Endothelial cell of umbilical vein (primary cell): Measurements from ENCODE around the gene GPR68. TPM values are rescaled to one million over a fixed set of nuclear protein-coding genes. Genes with fewer than 3 reads are reported as not detected.

Experiments
- Bru-seq: library from RNA; stranded (reverse); fragments of 400-500 nt; gene quantifications from one replicate; lab custom pipeline; 2021; lab: Mats Ljungman, UMichigan
- BruChase-seq, 2 experiments: library from RNA; stranded (reverse); fragments of 400-500 nt; gene quantifications; one replicate each; lab custom pipeline; 2021; lab: Mats Ljungman, UMichigan
- BruUV-seq: library from RNA; stranded (reverse); fragments of 400-500 nt; replicated peaks from 2 replicates; lab custom pipeline; 2021; lab: Mats Ljungman, UMichigan
- CTCF ChIA-PET: fragments of 300-600, 350-600 bp; sonication (Branson Sonifier 250); formaldehyde crosslinking; loops from one replicate; lab custom pipeline; 2021; ENCODE audit warnings: antibody characterized with exemption, inconsistent platforms; lab: Charles Lee
- POLR2A ChIA-PET: fragments of 300-600, 350-600 bp; sonication (Branson Sonifier 250); formaldehyde crosslinking; loops from one replicate; lab custom pipeline; 2021; ENCODE audit warnings: antibody characterized with exemption, inconsistent platforms; lab: Charles Lee
- DNase-seq: peaks from one replicate; pipeline ENCODE4 v3.0.0-alpha.2; 2011; ENCODE audit warnings: low read depth, low spot score
- FAIRE-seq: peaks from 2 replicates; lab custom pipeline; 2011; peaks lifted over from hg19 to GRCh38; lab: Jason Lieb, UNC
- H2AFZ ChIP-seq: 2 replicates; pipeline ENCODE4 v1.6.0; 2012; ENCODE audit warnings: low read depth, low read length, control low read depth, inconsistent platforms
- H3K27ac ChIP-seq: 2 replicates; pipeline ENCODE4 v1.5.1; 2011; ENCODE audit warnings: low read depth, mild to moderate bottlenecking, control low read depth, low read length, moderate library complexity; ENCODE audit not compliant: insufficient read depth
- H3K27me3 ChIP-seq, 2 experiments: 2 replicates each; pipeline versions ENCODE4 v1.6.0 to v1.6.1; 2011; ENCODE audit warnings: low read length in 2 of 2, mixed read lengths in 1 of 2; ENCODE audit not compliant: control insufficient read depth in 2 of 2, insufficient read depth in 2 of 2
- H3K36me3 ChIP-seq, 2 experiments: 2 replicates in 1 of 2; 3 replicates in 1 of 2; pipeline ENCODE4 v1.5.1; 2011; ENCODE audit warnings: low read length in 2 of 2, mild to moderate bottlenecking in 1 of 2, moderate library complexity in 1 of 2; ENCODE audit not compliant: control insufficient read depth in 2 of 2, insufficient read depth in 2 of 2; ENCODE audit errors: extremely low read depth in 1 of 2
- H3K4me1 ChIP-seq: 3 replicates; pipeline ENCODE4 v1.5.1; 2011; ENCODE audit warnings: mild to moderate bottlenecking, low read length; ENCODE audit not compliant: control insufficient read depth, insufficient read depth; ENCODE audit errors: extremely low read depth
- H3K4me2 ChIP-seq: 2 replicates; pipeline ENCODE4 v1.6.1; 2011; ENCODE audit warnings: low read length, control low read depth, mixed read lengths; ENCODE audit not compliant: insufficient read depth
- H3K4me3 ChIP-seq, 3 experiments: fragments of 200-600 bp in 1 of 3; sonication (generic), shearing (Covaris generic) in 1 of 3; replicated peaks in 1 of 3; 2 replicates each; pipeline ENCODE4 v1.5.1; 2011 to 2016; ENCODE audit warnings: control low read depth in 3 of 3, low read length in 3 of 3, mild to moderate bottlenecking in 2 of 3, inconsistent platforms in 1 of 3, low read depth in 1 of 3, moderate library complexity in 1 of 3; ENCODE audit not compliant: insufficient read depth in 1 of 3
- H3K79me2 ChIP-seq: 2 replicates; pipeline ENCODE4 v1.6.0; 2012; ENCODE audit warnings: low read length, inconsistent platforms; ENCODE audit not compliant: control insufficient read depth, insufficient read depth
- H3K9ac ChIP-seq: replicated peaks from 2 replicates; pipeline ENCODE3; 2011; ENCODE audit warnings: low read length, control low read depth; ENCODE audit not compliant: insufficient read depth; ENCODE audit errors: extremely low read depth
- H3K9me1 ChIP-seq: replicated peaks from 3 replicates; pipeline ENCODE4 v1.6.0; 2011; ENCODE audit warnings: mild to moderate bottlenecking, low read length; ENCODE audit not compliant: control insufficient read depth, insufficient read depth; ENCODE audit errors: extremely low read depth
- H3K9me3 ChIP-seq: replicated peaks from 2 replicates; pipeline ENCODE4 v1.5.1; 2012; ENCODE audit warnings: low read length, inconsistent platforms; ENCODE audit not compliant: control insufficient read depth, insufficient read depth
- H4K20me1 ChIP-seq: replicated peaks from 2 replicates; pipeline ENCODE3; 2011; ENCODE audit warnings: mild to moderate bottlenecking, low read length; ENCODE audit not compliant: control insufficient read depth, insufficient read depth; ENCODE audit errors: extremely low read depth
- EZH2 ChIP-seq: IDR thresholded peaks from 2 replicates; pipeline ENCODE4 v1.6.1; 2012; ENCODE audit warnings: borderline replicate concordance, low read depth, mild to moderate bottlenecking, moderate library complexity, low read length, inconsistent platforms; ENCODE audit not compliant: severe bottlenecking
- dilution Hi-C: fragments of 300-500 bp; cut with MboI; formaldehyde crosslinking; loops from one replicate; pipeline ENCODE4 v1.15.0; 2019; ENCODE audit warnings: low sequenced_read_pairs; ENCODE audit not compliant: extremely low pct_ligation_motif_present
- intact Hi-C: fragments of 100-400 bp; cut with micrococcal nuclease; formaldehyde crosslinking; loops from one replicate; pipeline ENCODE4 v1.10.0; 2022
- long read RNA-seq: library from polyadenylated mRNA; stranded (forward); transcript quantifications from one replicate; pipeline ENCODE4 v2.0.0, GENCODE V29; 2021
- polyA minus RNA-seq, 3 experiments: library from RNA; depleted of rRNA, polyadenylated mRNA; stranded (reverse); fragments of >200 nt; gene quantifications; 1 replicate in 1 of 3; 2 replicates in 2 of 3; pipeline ENCODE4 v1.2.3, GENCODE V29; 2011
- polyA plus RNA-seq, 4 experiments: library from polyadenylated mRNA; depleted of rRNA in 3 of 4; stranded (reverse) in 3 of 4; unstranded in 1 of 4; fragments of >200 nt; gene quantifications; 2 replicates each; pipeline versions ENCODE4 v1.2.1 to v1.2.3, GENCODE V29; 2011 to 2012; ENCODE audit warnings: missing spikeins in 1 of 4
- total RNA-seq: library from RNA; stranded (reverse); gene quantifications from 2 replicates; pipeline ENCODE4 v1.2.3, GENCODE V29; 2021
- TF ChIP-seq, protein P1 (sequence below), 2 donors: IDR thresholded peaks; 1 replicate in 1 of 2; 2 replicates in 1 of 2; pipeline ENCODE4 v1.5.1; 2011; ENCODE audit warnings: low read length in 2 of 2, mild to moderate bottlenecking in 2 of 2, moderate library complexity in 2 of 2, control low read depth in 1 of 2, inconsistent platforms in 1 of 2, low read depth in 1 of 2; ENCODE audit not compliant: insufficient read depth in 1 of 2; ENCODE audit errors: extremely low read depth in 1 of 2

GPR68 gene, protein sequence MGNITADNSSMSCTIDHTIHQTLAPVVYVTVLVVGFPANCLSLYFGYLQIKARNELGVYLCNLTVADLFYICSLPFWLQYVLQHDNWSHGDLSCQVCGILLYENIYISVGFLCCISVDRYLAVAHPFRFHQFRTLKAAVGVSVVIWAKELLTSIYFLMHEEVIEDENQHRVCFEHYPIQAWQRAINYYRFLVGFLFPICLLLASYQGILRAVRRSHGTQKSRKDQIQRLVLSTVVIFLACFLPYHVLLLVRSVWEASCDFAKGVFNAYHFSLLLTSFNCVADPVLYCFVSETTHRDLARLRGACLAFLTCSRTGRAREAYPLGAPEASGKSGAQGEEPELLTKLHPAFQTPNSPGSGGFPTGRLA
- 0.24 and 0.51 TPM in 2 replicates for total RNA-seq
- 0.36 and 0.75 TPM in 2 replicates for polyA plus RNA-seq
- polyA plus RNA-seq (2011; cell fraction: cytosol; rRNA removed), result 0.16 and 0.28 TPM in 2 replicates
- polyA plus RNA-seq (2011; cell fraction: nucleus; rRNA removed), result 0.11 and 0.22 TPM in 2 replicates
- 0.43 and 0.78 TPM in 2 replicates for polyA plus RNA-seq (2012)
- polyA minus RNA-seq, result 0.41 and 1.4 TPM in 2 replicates
- not detected for polyA minus RNA-seq (2011; cell fraction: cytosol; rRNA and poly(A)+ RNA removed)
- polyA minus RNA-seq (2011; cell fraction: nucleus; rRNA and poly(A)+ RNA removed), result 0.29 and 0.43 TPM in 2 replicates
- percentile 21 among the genes with signal in this experiment for Bru-seq, nascent RNA
- BruChase-seq, experiment 1, labeled RNA remaining after a 6-hour chase, result percentile 17 among the genes with signal in this experiment
- percentile 17 among the genes with signal in this experiment for BruChase-seq, experiment 2, labeled RNA remaining after a 2-hour chase
- long read RNA-seq, result 0 reads

DNA sequence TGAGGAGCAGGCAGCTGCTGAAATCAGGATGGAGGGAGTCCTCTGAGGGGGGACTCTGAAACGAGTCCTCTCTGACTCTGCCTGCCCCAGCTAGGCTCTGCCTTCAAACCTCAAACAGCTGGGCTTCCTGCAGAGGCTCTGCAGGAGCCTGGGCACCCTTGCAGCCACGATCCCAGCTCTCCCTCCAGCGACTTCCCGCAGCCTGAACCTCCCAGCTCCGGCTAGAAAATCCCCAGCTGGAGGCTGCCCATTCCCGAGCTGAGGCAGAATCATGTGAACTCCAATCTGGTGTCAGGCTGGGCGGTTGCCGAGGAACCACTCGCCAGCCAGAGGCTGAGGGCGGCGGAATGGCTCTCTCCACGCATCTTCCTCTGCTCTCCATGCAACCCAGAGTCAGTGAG is at the start of gene GPR68:
Gene GPR68 (minus strand): TSS at position 204 of the 401 bp plus-strand sequence. CDS start 9,654 bp downstream, outside the sequence.
- peak within 1 kb of the TSS; percentile 28 for H3K4me2 ChIP-seq
- peak within 1 kb of the TSS; percentile 51 for H3K27ac ChIP-seq

More for the DNA sequence above, at the start of gene GPR68:
- Histone ChIP-seq H3K9me3 (no peaks in the 10 kb centered on the region), H3K9ac (peak within 1 kb of the TSS; percentile 6), H3K4me1 (peaks cover 19% of the 10 kb centered on the region), H2AFZ (peak within 1 kb of the TSS; percentile 17), H3K4me3 (no peak within 1 kb of the TSS), H3K27me3 (no peaks in the 10 kb centered on the region), H3K79me2 (no peaks in the 10 kb centered on the region), H3K36me3 (no peaks in the 10 kb centered on the region), H4K20me1 (no peaks in the 10 kb centered on the region), H3K9me1 (no peaks in the 10 kb centered on the region)
- intact Hi-C loops, result no loop called here
- FAIRE-seq (no peak), DNase-seq (no peak)
- POLR2A ChIA-PET, result interaction anchor here (1.1 kb wide), 1 partner anchor 8 kb away, joined by 5 read pairs; no protein-coding TSS in a partner anchor
- TF ChIP-seq EZH2, result no peak
- TF ChIP-seq, protein P1, sequence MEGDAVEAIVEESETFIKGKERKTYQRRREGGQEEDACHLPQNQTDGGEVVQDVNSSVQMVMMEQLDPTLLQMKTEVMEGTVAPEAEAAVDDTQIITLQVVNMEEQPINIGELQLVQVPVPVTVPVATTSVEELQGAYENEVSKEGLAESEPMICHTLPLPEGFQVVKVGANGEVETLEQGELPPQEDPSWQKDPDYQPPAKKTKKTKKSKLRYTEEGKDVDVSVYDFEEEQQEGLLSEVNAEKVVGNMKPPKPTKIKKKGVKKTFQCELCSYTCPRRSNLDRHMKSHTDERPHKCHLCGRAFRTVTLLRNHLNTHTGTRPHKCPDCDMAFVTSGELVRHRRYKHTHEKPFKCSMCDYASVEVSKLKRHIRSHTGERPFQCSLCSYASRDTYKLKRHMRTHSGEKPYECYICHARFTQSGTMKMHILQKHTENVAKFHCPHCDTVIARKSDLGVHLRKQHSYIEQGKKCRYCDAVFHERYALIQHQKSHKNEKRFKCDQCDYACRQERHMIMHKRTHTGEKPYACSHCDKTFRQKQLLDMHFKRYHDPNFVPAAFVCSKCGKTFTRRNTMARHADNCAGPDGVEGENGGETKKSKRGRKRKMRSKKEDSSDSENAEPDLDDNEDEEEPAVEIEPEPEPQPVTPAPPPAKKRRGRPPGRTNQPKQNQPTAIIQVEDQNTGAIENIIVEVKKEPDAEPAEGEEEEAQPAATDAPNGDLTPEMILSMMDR (IDR thresholded peaks at IDR 0.05; ENCODE audit: extremely low read depth in 1 of 2, insufficient read depth in 1 of 2, low read depth in 1 of 2, low read length in 2 of 2), result no peak
- CTCF ChIA-PET, result interaction anchor here (0.6 to 2.5 kb wide), 8 partner anchors 8 to 71 kb away, joined by 3 to 30 read pairs (median 3); no protein-coding TSS in a partner anchor
- BruUV-seq, result no TSS peak
- dilution Hi-C loops, result no loop called here
